Stomach smooth muscle (tissue), 2 donors: ENCODE data around the gene GRK6.
A peak's percentile ranks its signal among the peaks of the same experiment; 100 is the strongest.

Source experiments
- H3K27ac ChIP-seq: one replicate; pipeline ENCODE4 v1.7.0; 2013; ENCODE audit warnings: mild to moderate bottlenecking, low read length, inconsistent platforms
- H3K27me3 ChIP-seq, 2 donors: one replicate each; pipeline ENCODE4 v1.7.0; 2013; ENCODE audit warnings: low read length in 2 of 2; ENCODE audit not compliant: insufficient read depth in 2 of 2, control insufficient read depth in 1 of 2
- H3K36me3 ChIP-seq, 2 donors: one replicate each; pipeline ENCODE4 v1.7.0; 2013; ENCODE audit warnings: low read length in 2 of 2; ENCODE audit not compliant: control insufficient read depth in 2 of 2, insufficient read depth in 2 of 2
- H3K4me1 ChIP-seq: one replicate; pipeline ENCODE4 v1.7.0; 2013; ENCODE audit warnings: low read length; ENCODE audit not compliant: control insufficient read depth, insufficient read depth
- H3K4me3 ChIP-seq, 2 donors: one replicate each; pipeline ENCODE4 v1.7.0; 2013; ENCODE audit warnings: low read length in 2 of 2
- H3K9ac ChIP-seq, 2 donors: one replicate each; pipeline ENCODE4 v1.7.0; 2013; ENCODE audit warnings: low read length in 2 of 2, mild to moderate bottlenecking in 1 of 2
- H3K9me3 ChIP-seq, 2 donors: one replicate each; pipeline ENCODE4 v1.7.0; 2013; ENCODE audit warnings: low read length in 2 of 2; ENCODE audit not compliant: control insufficient read depth in 2 of 2
- donor health status: healthy.
- donor health status: Pancreatic carcinoma.

The GRK6 gene

DNA sequence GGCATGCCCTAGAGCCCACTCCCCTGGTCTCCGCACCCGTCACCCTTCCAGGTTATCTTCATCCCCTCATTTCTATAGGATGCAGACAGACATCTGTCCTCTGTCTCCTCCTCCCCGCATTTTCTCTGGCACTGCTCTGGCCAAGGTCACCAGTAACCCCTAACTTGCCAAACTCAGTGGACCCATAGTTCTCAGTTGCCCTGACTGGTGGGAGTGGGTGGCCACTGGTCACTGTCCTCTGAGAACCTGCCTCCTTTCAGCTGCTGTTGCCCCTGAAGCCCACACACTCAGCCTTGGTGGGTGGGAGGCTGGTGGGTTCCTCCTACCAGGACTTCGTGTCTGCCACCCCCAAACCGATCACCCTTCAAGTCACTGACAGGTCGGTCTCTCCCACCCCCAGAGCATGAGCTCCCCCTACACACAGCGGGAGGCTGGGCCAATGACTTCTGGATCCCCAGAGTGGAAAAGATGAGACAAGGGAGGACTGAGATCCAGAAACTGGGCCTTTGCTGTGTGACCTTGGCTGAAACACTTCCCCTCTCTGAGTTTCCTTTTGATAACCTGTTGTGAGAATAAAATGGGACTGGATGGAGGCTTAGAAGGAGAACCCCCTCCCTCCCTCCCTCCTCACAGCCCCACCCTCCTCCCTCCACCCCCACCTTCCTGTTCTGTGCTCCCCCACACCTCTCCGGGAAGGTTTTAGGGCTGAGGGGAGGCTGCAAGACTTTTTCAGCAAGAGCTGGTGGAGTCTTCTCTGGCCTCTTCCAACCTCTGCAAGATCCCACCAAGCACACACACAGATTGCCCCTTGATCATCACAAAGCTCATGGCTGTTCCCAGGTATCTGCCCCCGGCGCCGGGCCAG, 49.3 kb downstream of the GRK6 start:
- H3K27ac ChIP-seq = peak overlapping the region; percentile 91
- H3K4me1 ChIP-seq = peaks cover 83% of the 10 kb centered on the region
- no peaks in the 10 kb centered on the region for H3K36me3 ChIP-seq
- H3K9ac ChIP-seq = no peak overlapping the region
- H3K27me3 ChIP-seq = no peaks in the 10 kb centered on the region
- peak overlapping the region in 1 of 2 donors; percentile 8 for H3K4me3 ChIP-seq
- no peaks in the 10 kb centered on the region for H3K9me3 ChIP-seq

DNA sequence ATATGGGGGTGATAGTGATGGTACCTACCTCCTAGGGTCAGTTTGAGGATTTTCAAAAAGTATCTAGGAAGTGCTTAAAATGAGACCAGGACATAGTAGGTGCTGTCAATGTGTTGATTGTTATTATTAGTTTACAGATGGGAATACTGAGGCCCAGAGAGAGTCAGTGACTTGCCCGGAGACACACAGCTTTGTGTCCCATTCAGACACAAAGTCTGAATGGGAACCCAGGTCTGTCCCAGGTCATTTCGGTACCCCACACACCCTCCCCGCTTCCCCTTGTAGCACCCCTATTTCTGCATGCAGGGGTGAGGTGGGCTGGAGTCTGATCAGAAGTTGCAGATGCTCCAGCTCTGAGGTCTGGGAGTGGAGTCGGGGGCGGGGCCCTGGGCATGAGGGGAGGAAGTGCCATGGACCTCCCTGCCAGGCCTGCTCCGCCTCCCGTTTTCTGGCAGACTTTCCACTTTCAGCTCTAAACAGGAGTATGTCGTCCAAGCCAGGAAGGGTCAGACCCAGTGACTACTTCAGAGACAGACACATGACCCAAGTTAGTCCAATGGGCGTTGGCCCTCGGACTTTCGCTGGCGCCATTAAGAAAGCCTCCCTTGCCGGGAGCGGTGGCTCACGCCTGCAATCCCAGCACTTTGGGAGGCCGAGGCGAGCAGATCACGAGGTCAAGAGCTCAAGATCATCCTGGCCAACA, 50.2 kb downstream of the GRK6 start:
- H3K9ac ChIP-seq = no peak overlapping the region
- no peaks in the 10 kb centered on the region for H3K27me3 ChIP-seq
- H3K4me1 ChIP-seq = peaks cover 82% of the 10 kb centered on the region
- H3K36me3 ChIP-seq = peaks cover under 1 to 3% of the 10 kb centered on the region in 2 donors
- no peak overlapping the region for H3K4me3 ChIP-seq
- peak overlapping the region; percentile 91 for H3K27ac ChIP-seq
- no peaks in the 10 kb centered on the region for H3K9me3 ChIP-seq

DNA sequence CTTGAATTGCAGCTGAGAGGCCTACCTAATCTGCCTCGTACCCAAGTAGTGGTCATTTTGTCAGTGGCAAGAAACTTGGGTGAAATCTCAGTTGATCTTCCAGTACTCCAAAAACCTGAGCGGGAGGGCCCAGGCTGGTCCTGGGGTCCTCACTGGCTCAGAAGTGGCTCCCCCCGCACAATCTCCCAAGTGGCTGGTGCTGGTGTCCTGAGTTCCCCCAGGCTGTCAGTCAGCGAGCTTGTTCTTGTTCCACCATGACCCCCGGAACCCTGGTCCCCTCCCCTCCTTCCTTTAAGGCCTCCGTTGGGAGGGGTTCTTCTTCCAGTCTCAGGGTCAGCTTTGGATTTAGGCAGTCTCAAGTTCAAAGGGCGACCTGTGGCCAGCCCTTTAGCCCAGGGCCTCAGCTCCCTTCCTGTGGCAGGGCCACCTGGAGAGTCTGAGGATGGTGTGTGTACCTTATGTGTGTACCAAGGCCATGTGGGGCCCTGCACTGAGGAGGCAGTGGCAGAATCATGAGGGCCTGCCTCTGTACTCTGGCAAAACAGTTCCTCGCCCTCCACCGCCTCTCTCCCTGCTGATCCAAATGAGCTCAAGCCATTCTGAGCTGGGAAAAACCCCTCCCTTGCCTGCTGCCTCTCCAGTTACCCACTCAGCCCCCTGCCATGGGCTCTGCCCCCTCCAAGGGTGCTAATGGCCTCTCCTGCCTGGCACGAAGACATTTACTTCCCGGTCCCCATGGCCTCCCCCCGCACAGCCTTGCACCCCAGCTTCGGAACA, 51.4 kb downstream of the GRK6 start:
- Histone ChIP-seq H3K27me3 (no peaks in the 10 kb centered on the region), H3K9ac (no peak overlapping the region), H3K4me1 (peaks cover 80% of the 10 kb centered on the region), H3K9me3 (no peaks in the 10 kb centered on the region), H3K4me3 (no peak overlapping the region), H3K36me3 (peaks cover 3 to 7% of the 10 kb centered on the region in 2 donors), H3K27ac (peak overlapping the region; percentile 91)

DNA sequence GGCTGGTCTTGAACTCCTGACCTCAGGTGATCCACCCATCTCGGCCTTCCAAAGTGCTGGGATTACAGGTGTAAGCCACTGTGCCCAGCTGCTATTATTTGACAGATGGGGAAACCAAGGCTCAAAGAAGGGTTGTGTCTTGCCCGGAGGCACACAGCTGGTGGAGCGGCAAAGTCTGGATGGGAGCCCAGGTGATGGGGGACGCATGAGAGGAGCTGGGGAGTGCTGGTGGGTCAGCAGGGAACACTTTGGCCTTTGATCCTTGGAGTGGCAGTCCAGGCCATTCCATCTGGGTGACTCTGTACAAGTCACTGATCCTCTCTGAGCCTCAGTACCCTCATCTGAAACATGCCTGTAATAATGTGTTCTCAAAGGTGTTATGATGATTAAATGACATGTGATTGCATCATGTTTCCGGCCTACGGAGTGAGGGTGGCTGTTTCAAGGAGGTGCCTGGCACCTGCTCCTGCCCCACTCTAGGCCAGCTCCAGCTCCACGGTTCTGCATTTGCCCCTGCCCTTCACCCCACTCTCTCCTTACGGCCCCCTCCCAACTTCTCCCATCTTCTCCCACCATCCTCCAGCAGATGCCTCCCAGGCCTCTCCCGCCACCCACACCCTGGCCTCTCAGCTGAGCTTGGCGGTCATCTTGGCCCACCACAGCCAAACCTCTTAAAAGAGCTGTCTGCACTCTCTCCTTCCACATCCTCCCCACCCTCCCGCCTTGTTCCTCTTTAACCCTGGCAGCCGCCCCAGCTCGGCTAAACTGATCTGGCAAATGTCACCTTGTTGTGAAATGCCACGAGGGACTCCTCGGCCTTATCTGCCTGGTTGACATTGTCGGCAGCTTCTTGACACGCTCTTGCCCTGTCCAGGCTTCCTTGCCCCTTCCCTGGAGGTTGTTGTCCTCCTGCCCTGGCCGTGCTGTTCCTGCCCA, 52.5 kb downstream of the GRK6 start:
- Histone ChIP-seq H3K4me1 (peaks cover 90% of the 10 kb centered on the region), H3K36me3 (peaks cover 11 to 13% of the 10 kb centered on the region in 2 donors), H3K27ac (peak overlapping the region; percentile 91), H3K9ac (peak overlapping the region; percentile 26 to 58), H3K4me3 (peak overlapping the region in 1 of 2 donors; percentile 49), H3K27me3 (no peaks in the 10 kb centered on the region), H3K9me3 (no peaks in the 10 kb centered on the region)

DNA sequence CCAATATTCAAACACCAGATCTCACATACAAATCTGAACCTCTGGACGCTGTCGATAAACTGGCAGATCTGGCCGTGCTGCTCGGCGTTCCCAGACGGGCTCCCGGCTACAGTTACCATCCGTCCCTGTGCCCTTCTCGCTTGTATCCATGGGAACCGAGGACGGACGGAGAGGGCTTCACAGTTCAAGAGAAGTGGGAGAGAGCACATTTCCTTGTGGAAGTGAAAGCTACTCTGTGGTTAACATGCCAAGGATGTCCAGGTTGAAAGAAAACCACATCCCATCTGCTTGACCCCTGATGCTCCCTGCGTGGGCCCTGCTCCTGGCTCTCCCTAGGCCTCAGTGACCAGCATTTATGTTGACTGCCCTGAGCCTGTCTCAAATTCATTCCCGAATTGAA, 53.3 kb downstream of the GRK6 start:
- no peaks in the 10 kb centered on the region for H3K9me3 ChIP-seq
- H3K27ac ChIP-seq = peak overlapping the region; percentile 91
- peak overlapping the region; percentile 10 to 68 for H3K9ac ChIP-seq
- peaks cover 12 to 16% of the 10 kb centered on the region in 2 donors for H3K36me3 ChIP-seq
- no peaks in the 10 kb centered on the region for H3K27me3 ChIP-seq
- H3K4me1 ChIP-seq = peaks cover 91% of the 10 kb centered on the region
- H3K4me3 ChIP-seq = peak overlapping the region in 1 of 2 donors; percentile 35

DNA sequence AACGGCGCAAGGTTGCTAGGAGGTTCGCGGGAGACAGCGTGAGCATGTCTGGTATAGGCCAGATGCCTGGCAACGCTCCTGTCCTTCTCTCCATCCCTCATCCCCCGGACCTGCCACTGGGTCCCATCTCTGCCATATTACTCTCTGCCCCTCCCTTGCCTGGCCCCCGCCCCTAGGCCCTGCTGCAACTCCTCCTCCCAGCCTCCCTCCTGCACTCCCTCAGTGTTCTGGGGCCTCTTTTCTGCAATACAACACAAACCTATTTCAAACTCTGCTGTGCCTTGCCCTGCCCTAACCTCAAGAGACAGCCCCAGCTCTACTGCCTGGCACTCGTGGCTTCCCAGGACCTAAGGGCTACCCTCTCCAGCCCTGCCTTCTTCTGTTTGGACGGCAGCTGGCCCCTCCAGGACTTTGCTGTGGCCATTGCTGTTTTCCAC, 55.9 kb downstream of the GRK6 start:
- Histone ChIP-seq H3K9me3 (no peaks in the 10 kb centered on the region), H3K27me3 (no peaks in the 10 kb centered on the region), H3K4me1 (peaks cover 87% of the 10 kb centered on the region), H3K4me3 (no peak overlapping the region), H3K27ac (peak overlapping the region; percentile 78), H3K9ac (no peak overlapping the region), H3K36me3 (peaks cover 24 to 30% of the 10 kb centered on the region in 2 donors)

DNA sequence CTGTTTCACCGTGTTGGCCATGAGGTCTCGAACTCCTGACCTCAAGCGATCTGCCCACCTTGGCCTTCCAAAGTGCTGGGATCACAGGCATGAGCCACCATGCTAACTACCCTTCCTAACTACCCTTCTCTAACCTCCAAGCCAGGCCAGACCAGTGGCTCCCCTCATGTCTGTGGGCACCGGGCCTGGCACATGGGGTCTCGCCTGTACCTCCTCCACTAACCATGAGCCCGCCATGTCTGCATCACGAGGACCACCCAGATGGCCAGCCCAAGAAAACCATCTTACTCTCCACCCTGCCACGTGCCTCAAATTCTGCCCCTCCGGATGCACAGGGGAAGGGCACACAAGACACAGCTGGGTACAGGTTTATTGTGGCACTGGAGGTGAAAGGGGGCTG, 56.6 kb downstream of the GRK6 start:
- H3K27ac ChIP-seq = peak overlapping the region; percentile 78
- no peak overlapping the region for H3K9ac ChIP-seq
- no peak overlapping the region for H3K4me3 ChIP-seq
- peaks cover 31 to 37% of the 10 kb centered on the region in 2 donors for H3K36me3 ChIP-seq
- H3K4me1 ChIP-seq = peaks cover 84% of the 10 kb centered on the region
- no peaks in the 10 kb centered on the region for H3K9me3 ChIP-seq
- no peaks in the 10 kb centered on the region for H3K27me3 ChIP-seq

DNA sequence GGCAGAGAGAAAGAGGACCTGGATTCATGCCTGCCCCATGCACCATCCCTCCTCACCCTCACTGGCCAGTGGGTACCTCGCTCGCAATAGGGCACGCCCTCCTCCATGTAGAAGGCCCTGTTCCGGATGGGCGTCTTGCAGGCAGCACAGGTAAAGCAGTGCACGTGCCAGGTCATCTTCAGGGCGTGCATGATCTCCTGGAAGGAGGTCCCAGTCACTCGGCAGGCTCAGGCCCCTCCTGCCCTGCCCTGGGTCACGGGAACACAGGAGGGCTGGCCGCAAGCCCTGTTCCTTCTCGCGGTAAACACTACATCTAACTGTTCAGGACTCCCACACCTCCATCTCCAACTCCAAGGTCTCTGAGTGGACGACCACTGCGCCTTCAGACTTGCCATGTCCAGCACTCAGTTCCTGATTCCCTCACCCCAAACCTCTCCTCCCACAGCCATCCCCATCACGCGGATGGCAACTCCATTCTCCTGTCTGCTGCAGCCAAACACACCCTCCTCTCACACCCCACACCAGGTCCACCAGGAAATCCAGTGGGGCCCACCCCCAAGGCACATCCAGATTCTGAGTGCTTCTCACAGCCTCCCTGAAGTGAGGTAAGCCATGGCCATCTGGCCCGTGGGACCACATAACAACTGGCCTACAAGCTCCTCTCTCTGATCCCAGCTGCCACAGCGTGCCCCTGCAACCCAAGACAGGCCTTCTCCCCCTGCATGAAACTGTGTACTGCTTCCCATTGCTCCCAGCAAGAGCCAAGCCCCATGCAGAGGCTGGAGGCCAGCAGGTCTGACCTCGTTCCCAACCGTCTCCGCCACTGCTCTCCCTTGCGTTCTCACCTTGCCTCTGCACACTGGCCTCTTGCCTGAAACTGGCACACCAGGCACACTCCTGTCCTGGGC, 57.8 kb downstream of the GRK6 start:
- Histone ChIP-seq H3K4me1 (peaks cover 77% of the 10 kb centered on the region), H3K4me3 (no peak overlapping the region), H3K9me3 (no peaks in the 10 kb centered on the region), H3K36me3 (peaks cover 41 to 45% of the 10 kb centered on the region in 2 donors), H3K9ac (peak overlapping the region in 1 of 2 donors; percentile 2), H3K27me3 (no peaks in the 10 kb centered on the region), H3K27ac (peak overlapping the region; percentile 78)

DNA sequence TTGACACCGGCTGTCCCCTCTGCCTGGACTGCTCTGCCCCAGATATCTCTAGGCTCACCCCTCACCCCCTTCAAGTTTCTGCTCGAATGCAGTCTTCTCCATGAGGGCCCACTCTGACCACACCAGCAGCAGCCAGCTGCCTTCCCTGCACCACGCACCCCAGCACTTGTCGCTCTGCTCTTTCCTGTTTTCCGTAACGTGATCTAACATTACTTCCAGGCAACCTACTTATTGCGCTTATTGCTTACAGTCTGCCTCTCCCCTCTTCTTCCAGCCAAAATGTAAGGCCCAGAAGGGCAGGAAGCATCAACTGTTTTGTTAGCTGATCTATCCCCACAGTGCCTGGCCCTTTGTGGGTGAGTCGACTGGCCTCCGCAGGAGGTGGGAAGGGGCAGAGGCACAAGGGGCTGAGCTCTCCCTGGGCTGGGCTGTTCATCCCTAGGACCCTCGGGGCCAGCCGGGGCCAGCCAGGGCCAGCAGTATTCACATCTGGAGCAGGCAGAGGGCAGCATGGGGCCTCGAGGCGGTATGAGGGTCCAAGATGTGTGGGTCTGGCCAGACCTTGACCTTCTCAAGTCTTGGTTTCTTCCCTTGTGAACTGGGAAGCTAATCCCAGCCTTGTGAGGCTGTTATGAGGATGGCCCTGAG, 58.5 kb downstream of the GRK6 start:
- Histone ChIP-seq H3K27me3 (no peaks in the 10 kb centered on the region), H3K4me1 (peaks cover 77% of the 10 kb centered on the region), H3K9ac (no peak overlapping the region), H3K4me3 (no peak overlapping the region), H3K27ac (peak overlapping the region; percentile 78), H3K9me3 (no peaks in the 10 kb centered on the region), H3K36me3 (peaks cover 45 to 50% of the 10 kb centered on the region in 2 donors)
